Endometrial microvascular endothelial cells (primary cell): ENCODE measurements around the gene NEGR1. TPM values are rescaled to one million over a fixed set of nuclear protein-coding genes. Genes with fewer than 3 reads are reported as not detected.

Experiments used
- in situ Hi-C: cut with HindIII; loops from 2 replicates; pipeline ENCODE4 v1.10.0; 2017; ENCODE audit warnings: low sequenced_read_pairs, low pct_unique_long_range_greater_than_20kb; ENCODE audit errors: inconsistent ontology term
- total RNA-seq: library from RNA; depleted of rRNA; stranded (reverse); fragments of >200 nt; gene quantifications from one replicate; pipeline ENCODE4 v1.2.3, GENCODE V29; 2015; ENCODE audit errors: inconsistent ontology term

The NEGR1 gene
- total RNA-seq, 1 donor from 2014 or later, result 7.2 TPM

GRCh38 chr1:71994646-71995045 is 287.7 kb downstream of the NEGR1 start:
- in situ Hi-C loops, result no loop called here

GRCh38 chr1:71987181-71987580 is 295.2 kb downstream of the NEGR1 start:
- in situ Hi-C loops, result no loop called here

- in situ Hi-C loops, result no loop called here
These were observed 296.2 kb downstream of the NEGR1 start for GRCh38 chr1:71986160-71986559.

GRCh38 chr1:71980556-71980955 is 301.8 kb downstream of the NEGR1 start:
- in situ Hi-C loops, result no loop called here

GRCh38 chr1:71979882-71980281 is 302.5 kb downstream of the NEGR1 start:
- in situ Hi-C loops, result no loop called here

- in situ Hi-C loops, result no loop called here
These were observed 314.7 kb downstream of the NEGR1 start for GRCh38 chr1:71967670-71968069.

- in situ Hi-C loops, result no loop called here
These were observed 318.2 kb downstream of the NEGR1 start for GRCh38 chr1:71964188-71964587.

GRCh38 chr1:71956613-71957285 is 325.6 kb downstream of the NEGR1 start:
- in situ Hi-C loops, result no loop called here

- in situ Hi-C loops, result no loop called here
These were observed 331.8 kb downstream of the NEGR1 start for GRCh38 chr1:71950579-71950978.

GRCh38 chr1:71949681-71950080 is 332.7 kb downstream of the NEGR1 start:
- in situ Hi-C loops, result no loop called here

- in situ Hi-C loops, result no loop called here
These were observed 333.8 kb downstream of the NEGR1 start for GRCh38 chr1:71948561-71948960.

GRCh38 chr1:71944006-71944405 is 338.3 kb downstream of the NEGR1 start:
- in situ Hi-C loops, result no loop called here

- in situ Hi-C loops, result no loop called here
These were observed 342.1 kb downstream of the NEGR1 start for GRCh38 chr1:71940261-71940660.

GRCh38 chr1:71930511-71930910 is 351.8 kb downstream of the NEGR1 start:
- in situ Hi-C loops, result no loop called here

- in situ Hi-C loops, result no loop called here
These were observed 360.3 kb downstream of the NEGR1 start for GRCh38 chr1:71921935-71922559.

- in situ Hi-C loops, result no loop called here
These were observed 361.1 kb downstream of the NEGR1 start for GRCh38 chr1:71921204-71921603.

- in situ Hi-C loops, result no loop called here
These were observed 361.8 kb downstream of the NEGR1 start for GRCh38 chr1:71920556-71920955.

- in situ Hi-C loops, result no loop called here
These were observed 362.4 kb downstream of the NEGR1 start for GRCh38 chr1:71919811-71920509.

GRCh38 chr1:71918630-71919029 is 363.7 kb downstream of the NEGR1 start:
- in situ Hi-C loops, result no loop called here

GRCh38 chr1:71916894-71917293 is 365.4 kb downstream of the NEGR1 start:
- in situ Hi-C loops, result no loop called here
